ENCODE data around the gene MCCC2.
"Not testable (repeated sequence)": the region's sequence is repeated elsewhere in the genome, so short reads cannot be mapped to it uniquely, and the experiment has no call there.

Gene MCCC2

GRCh38 chr5:71600783-71601182 is 13.6 kb downstream of the MCCC2 start:
- no peak for DNase-seq

- peak; percentile 78 for DNase-seq
These were observed 14.3 kb downstream of the MCCC2 start for GRCh38 chr5:71601222-71602026.

DNA sequence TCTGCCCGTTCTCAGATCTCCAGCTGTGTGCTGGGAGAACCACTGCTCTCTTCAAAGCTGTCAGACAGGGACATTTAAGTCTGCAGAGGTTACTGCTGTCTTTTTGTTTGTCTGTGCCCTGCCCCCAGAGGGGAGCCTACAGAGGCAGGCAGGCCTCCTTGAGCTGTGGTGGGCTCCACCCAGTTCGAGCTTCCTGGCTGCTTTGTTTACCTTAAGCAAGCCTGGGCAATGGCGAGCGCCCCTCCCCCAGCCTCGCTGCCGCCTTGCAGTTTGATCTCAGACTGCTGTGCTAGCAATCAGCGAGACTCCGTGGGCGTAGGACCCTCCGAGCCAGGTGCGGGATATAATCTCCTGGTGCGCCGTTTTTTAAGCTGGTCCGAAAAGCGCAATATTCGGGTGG is 22.8 kb downstream of the MCCC2 start:
- peak; percentile 21 for DNase-seq

GRCh38 chr5:71615809-71616208 is 28.7 kb downstream of the MCCC2 start:
- DNase-seq, result no peak

- DNase-seq, result no peak
These were observed 33.5 kb downstream of the MCCC2 start for GRCh38 chr5:71620630-71621029.

DNA sequence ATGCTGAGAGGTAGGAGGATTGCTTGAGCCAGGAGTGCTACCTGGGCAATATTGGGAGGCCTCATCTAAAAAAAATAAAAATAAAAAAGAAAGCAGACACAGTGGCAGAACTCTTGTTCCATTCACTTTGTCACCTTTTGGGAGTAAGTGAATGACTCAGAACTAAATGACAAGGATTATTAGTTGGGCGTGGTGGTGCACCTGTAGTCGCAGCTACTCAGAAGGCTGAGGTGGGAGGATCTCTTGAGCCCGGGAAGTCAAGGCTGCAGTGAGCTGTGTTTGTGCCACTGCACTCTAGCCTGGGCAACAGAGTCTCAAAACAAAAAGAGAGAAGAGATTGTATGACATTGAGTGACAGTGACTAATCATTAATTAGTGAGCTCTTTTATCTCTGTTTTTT is 34.1 kb downstream of the MCCC2 start:
- no peak for DNase-seq

DNA sequence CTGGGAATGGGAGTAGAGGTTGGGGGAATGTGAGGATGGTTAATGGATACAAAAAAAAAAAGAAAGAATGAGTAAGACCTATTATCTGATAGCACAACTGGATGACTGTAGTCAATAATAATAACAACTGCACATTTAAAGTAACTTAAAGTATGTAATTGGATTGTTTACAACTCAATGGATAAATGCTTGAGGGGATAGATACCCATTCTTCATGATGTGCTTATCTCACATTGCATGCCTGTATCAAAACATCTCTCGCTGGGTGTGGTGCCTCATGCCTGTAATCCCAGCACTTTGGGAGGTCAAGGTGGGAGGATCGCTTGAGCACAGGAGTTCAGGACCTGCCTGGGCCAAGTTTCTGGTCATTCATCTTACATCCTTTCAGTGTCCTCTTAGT is 34.6 kb downstream of the MCCC2 start:
- no peak for DNase-seq

DNA sequence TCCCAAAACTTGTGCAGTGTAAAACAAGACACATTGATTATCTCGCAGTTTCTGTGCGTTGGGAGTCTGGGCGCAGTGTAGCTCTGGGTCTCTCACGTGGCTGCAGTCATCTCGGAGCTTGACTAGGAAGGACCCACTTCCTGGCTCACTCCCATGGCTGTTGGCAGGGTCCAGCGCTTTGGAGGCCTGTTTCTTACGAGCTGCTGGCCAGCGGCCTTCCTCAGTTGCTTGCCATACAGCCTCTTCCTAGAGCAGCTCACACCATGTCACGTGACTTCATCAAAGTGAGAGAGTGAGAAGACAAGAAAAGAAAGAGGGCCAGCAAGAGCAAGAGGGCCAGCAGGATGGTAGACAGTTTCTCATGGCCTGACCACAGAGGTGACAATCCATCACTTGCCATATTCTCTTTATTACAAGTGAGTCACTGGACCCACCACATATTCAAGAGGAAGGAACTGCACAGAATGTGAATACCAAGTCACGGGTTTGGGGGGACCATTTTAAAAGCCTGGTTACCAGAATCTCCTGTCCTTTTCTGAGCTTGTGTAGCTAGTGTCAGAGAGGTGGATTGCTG is 36.2 kb downstream of the MCCC2 start:
- DNase-seq, result no peak

GRCh38 chr5:71629950-71630349 is 42.8 kb downstream of the MCCC2 start:
- no peak for DNase-seq

- no peak for DNase-seq
These were observed 43.9 kb downstream of the MCCC2 start for GRCh38 chr5:71631070-71631469.

DNA sequence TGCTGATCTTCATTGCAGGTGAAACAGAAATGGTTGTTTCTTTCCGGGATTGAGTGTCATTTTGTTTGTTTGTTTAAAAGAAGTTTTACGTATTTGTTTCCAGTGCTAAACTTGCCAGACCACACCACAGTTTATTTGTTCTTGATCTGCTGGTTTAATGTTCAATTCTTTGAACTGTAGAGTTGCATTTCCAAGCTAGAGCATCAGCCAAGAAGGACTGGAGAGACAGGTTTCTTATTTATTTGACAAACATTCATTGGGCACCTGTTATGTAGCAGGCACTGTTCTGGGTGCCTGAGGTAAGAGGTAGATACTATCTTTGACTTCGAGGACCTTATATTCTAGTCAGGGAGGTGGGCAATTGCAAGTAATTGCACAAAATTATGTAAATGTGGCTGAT is 45.0 kb downstream of the MCCC2 start:
- no peak for DNase-seq

DNA sequence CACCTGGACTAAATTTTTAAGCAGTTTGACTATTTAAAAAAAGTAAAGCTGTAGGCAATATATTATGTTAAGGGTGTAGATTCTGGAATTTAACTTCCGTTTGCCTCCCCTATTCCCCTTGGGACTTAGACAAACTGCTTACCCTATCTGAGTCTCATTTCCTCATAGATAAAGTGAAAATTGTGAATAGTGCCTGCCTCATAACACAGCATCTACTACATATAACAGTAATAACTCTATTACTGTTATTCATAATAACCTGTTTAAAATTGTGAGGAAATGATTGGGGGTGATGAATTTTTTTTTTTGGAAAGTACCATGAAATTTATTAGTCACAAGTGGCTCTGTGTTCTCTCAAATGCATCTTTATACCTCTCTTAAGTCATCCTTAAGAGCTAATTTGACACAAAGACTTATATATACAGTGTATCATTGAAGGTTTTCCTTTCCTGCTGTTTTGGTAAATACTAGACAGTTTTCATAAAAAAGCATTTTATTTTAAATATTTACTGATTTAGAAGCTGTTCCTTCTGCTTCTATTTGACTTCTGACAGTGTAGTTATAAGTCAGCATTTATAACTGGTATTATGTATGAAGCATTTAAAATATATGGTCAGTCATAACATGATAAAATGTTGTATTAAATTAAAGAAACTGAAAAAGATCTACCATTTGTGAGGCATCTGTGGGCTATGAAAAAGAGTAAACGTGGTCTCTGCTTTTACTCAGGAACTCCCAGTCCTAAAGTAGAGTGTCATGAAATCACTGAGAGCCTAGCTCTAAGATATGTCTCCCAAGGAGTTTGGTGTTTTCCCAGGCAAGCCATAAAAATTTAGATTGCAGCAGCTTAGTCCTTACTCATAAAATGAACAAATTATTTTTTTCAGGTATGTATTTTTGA is 46.4 kb downstream of the MCCC2 start:
- DNase-seq, result no peak

DNA sequence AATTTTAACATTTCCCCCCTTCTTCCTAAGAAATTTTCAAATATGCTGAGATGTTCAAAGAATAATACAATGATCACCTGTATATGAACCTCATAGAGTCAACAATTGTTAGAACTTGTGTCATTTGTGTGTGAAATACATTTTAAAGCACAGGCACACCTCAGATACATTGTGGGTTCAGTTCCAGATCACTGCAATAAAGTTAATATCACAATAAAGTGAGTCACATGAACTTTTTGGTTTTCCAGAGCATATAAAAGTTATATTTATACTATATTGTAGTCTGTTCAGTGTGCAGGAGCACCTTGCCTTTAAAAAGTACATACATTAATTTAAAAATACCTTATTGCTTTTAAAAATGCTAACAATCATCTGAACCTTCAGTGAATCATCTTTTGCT is 50.0 kb downstream of the MCCC2 start:
- no peak for DNase-seq

DNA sequence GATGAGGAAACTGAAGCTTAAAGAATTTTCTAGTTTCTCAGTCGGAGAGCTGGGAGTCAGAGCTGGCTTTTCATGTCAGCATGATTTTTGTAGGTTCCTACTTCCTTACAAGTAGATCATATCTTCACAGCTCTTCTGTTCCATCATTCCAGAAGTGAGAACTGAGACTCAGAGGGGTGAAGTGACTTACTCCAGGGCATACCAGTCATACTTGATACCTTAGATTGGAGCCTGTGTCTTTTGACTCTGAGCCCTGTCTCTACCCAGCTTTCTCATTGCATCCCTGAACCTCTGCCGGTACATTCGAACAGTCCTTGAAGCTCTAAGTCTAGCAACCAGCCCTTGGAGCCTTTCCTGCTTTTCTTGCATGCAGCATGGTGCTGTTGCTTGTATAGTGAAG is 53.3 kb downstream of the MCCC2 start:
- no peak for DNase-seq

DNA sequence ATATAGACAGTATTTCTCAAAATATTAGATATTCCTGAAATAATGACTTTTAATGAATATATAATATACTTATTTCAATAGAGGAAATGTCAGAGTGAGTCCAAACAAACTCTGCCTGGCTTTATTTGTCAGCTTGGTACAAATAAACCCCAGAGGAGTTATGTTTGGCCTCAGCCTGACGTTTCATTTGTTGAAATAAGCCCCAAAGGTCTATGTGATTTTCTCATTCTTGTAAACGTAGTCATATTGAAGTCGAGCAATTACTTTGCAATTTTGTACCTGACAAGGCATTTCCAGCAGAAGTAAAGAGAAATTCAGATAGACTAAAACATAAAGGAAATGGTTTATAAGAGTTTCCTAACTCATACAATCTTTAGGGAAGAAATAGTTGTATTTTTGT is 57.9 kb downstream of the MCCC2 start:
- DNase-seq, result no peak

GRCh38 chr5:71650940-71651339 is 63.8 kb downstream of the MCCC2 start:
- not testable (repeated sequence) for DNase-seq

DNA sequence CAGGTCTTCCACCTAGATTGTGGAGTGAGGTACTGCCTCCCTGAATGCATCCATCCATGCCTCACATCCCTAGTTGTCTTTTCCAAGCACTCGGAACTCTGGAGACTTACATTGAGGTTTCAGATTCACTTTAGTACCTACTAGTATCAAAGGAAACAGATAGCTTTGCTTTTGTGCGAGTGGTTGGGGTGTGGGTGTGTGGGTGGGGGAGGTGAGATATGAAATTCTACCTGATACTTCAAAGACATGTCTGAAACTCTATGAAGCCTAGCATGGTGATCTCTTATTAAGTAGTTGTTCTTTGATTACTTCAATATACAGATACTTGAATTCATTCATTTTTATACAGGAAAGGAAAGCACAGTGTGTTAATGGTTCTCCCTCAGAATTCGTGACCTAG is 64.4 kb downstream of the MCCC2 start:
- peak; percentile 5 for DNase-seq

DNA sequence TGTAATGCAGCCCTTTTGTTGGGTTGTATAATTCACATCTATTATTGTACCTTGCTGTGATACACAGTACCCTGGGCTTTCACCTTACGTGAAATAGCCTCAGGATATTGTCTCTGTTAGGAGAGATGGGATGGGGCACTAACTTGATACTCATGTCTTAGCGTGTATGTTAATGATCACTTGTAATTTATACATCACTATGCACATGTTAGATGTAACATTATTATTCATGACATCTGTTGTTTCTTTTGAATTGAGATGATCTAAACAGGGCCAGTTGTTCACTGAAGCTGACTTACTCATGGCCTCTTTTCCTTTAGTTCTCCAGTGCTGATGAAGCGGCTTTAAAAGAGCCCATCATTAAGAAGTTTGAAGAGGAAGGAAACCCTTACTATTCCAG is 65.2 kb downstream of the MCCC2 start:
- DNase-seq, result no peak

GRCh38 chr5:71652803-71653543 is 65.8 kb downstream of the MCCC2 start:
- DNase-seq, result no peak

GRCh38 chr5:71658916-71659662 is 71.9 kb downstream of the MCCC2 start:
- no peak for DNase-seq

GRCh38 chr5:71662381-71662780 is 75.2 kb downstream of the MCCC2 start:
- DNase-seq, result no peak
